Loucy (cell line): Measurements from ENCODE around the gene CDK19.

Source experiments
- CTCF ChIP-seq: fragments of 200-600 bp; sonication (generic); conservative IDR thresholded peaks from 2 replicates; pipeline ENCODE4 v1.5.1; 2014; ENCODE audit warnings: mild to moderate bottlenecking, antibody characterized with exemption, low read length
- EZH2phosphoT487 ChIP-seq: fragments of 200-600 bp; IDR thresholded peaks from 2 replicates; pipeline ENCODE4 v1.6.1; 2018; ENCODE audit warnings: antibody characterized with exemption, mild to moderate bottlenecking, moderate library complexity, borderline replicate concordance

- TF ChIP-seq CTCF = no peak
- no peak for TF ChIP-seq EZH2phosphoT487
These were observed 76.3 kb downstream of the CDK19 start for GRCh38 chr6:110738899-110739365.
